T-helper 2 cell (primary cell): ENCODE data around the gene COP1.

ENCODE experiments used
- DNase-seq, 5 experiments: peaks; one replicate each; pipeline versions ENCODE4 v3.0.0 to v3.0.0-alpha.2; 2012 to 2022

Gene COP1

DNA sequence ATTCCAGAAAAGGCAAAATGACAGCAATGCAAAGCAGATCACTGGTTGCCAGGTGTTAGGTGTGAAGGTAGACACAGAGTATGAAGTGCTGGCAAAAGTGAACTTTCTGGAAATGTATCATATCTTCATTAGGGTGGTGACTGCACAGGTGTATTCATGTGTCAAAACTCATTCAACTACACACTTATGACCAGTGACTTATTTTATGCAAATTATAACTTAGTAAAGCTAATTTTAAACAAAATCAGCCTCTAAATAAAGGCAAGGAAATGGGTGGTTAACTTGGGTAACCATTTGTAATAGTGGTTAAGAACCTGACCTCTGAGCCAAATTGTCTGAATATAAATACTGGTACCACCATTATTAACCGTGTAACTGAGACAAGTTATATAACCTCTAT lies 7.4 kb downstream of the COP1 start:
- no peak for DNase-seq

- DNase-seq: no peak
Measured at GRCh38 chr1:176198413-176198812, 8.7 kb downstream of the COP1 start.

- peak in 1 of 5 experiments; percentile 10 for DNase-seq
Measured at GRCh38 chr1:176196728-176197127, 10.4 kb downstream of the COP1 start.

GRCh38 chr1:176195547-176195946 lies 11.5 kb downstream of the COP1 start:
- no peak for DNase-seq

DNA sequence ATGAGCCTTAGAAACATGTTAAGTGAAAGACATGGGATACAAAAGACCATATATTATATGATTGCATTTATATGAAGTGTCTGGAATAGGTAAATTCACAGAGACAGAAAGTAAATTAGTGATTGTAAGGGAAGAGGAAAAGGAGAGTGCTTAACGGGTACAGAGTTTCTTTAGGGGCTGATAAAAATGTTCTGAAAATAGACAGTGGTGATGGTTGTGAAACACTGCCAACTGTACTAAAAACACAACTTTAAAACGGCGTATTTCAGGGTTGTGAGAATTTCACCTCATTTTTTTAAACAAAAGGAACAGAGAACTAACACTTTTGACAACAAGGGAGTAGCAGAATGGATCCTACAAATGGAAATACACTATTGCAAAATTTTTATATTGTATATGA lies 13.4 kb downstream of the COP1 start:
- no peak for DNase-seq

- DNase-seq: peak in 1 of 5 experiments; percentile 27
Measured at GRCh38 chr1:176193023-176193422, 14.1 kb downstream of the COP1 start.

DNA sequence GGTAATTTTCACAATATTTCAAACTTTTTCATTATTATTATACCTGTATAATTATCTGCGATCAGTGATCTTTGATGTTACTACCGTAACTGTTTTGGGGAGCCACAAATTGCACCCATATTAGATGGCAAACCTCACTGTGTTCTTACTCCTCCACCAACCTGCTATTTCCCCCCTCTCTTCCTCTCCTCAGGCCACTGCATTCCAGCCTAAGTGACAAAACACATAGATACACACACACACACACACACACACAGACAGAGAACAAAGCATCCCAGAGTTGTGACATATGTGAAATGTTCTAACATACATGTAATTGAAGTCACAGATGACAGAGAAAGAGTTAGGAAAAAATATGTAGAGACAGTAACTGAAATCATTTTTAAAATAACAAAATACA lies 18.5 kb downstream of the COP1 start:
- no peak for DNase-seq

- no peak for DNase-seq
Measured at GRCh38 chr1:176187001-176187400, 20.1 kb downstream of the COP1 start.

GRCh38 chr1:176183618-176184017 lies 23.5 kb downstream of the COP1 start:
- DNase-seq: no peak

- no peak for DNase-seq
Measured at GRCh38 chr1:176178316-176178715, 28.8 kb downstream of the COP1 start.

GRCh38 chr1:176177764-176178163 lies 29.3 kb downstream of the COP1 start:
- DNase-seq: peak in 1 of 5 experiments; percentile 54

GRCh38 chr1:176174108-176174507 lies 33.0 kb downstream of the COP1 start:
- no peak for DNase-seq

GRCh38 chr1:176172215-176172614 lies 34.9 kb downstream of the COP1 start:
- no peak for DNase-seq

DNA sequence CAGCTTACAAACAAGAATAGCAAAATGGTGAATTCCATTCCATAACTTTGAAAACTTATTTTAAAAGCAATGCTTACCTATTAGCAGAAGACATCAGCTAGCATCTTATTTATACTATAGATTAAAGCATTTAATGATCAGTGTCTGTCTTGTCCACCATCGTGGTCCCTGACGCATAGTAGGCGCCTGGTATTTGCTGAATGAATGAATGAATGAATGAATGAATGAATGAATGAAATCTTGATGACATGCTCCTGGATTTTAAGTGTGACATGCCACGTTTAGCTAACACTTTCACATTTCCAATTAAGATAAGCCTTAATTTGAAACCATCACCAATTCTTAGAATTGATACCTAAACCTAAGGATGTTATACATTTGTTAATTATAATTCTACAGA lies 39.9 kb downstream of the COP1 start:
- DNase-seq: no peak

DNA sequence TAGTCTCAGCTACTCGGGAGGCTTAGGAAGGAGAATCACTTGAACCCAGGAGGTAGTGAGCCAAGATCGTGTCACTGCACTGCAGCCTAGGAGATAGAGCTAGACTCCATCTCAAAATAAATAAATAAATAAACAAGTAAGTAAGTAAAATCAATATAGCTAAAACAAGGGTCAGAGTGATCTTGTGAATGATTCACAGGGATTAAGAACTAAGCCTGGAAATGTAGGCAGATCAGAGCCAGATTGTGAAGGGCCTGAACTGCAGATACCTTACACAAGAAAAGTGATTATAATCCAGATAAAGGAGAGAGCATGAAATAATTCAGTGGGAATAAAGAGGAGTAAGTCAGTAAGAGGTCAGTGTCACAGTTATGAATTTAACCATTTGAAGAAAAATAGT lies 41.5 kb downstream of the COP1 start:
- DNase-seq: no peak

DNA sequence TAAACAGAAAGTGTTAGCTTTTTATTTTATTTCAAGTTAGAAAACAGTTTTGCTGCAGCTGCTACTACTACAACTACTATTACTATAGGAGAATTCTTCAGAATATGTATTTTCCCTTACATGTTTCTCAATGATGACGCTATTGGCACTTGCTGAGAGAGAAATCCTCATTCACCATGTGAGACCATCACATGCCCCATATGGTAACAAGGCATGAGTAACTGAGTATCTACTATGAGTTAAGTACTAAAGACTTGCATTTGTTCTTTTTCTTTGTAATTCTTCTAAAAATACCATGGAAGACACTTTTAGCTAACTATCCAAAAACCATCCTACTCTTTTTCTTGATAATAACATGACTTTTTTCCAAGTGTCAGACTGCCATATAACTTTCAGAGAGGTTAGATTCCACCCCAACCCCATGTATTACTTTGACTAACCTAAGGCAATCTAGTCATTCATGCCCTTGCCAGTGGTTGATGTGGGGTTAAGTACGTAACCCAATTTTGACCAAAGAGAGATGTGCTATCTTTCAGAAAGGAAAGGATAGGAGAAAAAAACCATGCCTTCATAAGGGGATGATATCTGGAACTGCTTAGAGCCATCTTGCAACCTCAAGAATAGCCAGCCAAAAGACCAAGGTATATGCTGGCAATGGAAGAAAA lies 42.9 kb downstream of the COP1 start:
- peak in 1 of 5 experiments; percentile 81 for DNase-seq

DNA sequence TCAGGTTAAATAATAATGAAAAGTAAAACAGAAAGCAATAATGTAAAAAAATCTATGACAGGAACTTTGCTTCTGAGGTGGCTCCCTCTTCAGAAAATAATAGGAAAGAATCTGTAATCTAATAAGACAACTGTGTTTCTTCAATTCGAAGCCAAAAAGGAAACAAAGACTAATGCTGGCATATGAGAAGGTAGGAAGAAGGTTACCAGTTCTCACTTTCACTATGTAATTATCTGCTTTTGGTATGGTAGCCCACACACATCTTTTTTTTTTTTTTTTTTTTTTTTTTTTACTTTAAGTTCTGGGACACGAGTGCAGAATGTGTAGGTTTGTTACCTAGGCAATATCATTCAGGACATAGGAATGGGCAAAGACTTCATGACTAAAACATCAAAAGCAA lies 47.1 kb downstream of the COP1 start:
- DNase-seq: peak in 1 of 5 experiments; percentile 50

- peak in 1 of 5 experiments; percentile 9 for DNase-seq
Measured at GRCh38 chr1:176157995-176158394, 49.1 kb downstream of the COP1 start.

DNA sequence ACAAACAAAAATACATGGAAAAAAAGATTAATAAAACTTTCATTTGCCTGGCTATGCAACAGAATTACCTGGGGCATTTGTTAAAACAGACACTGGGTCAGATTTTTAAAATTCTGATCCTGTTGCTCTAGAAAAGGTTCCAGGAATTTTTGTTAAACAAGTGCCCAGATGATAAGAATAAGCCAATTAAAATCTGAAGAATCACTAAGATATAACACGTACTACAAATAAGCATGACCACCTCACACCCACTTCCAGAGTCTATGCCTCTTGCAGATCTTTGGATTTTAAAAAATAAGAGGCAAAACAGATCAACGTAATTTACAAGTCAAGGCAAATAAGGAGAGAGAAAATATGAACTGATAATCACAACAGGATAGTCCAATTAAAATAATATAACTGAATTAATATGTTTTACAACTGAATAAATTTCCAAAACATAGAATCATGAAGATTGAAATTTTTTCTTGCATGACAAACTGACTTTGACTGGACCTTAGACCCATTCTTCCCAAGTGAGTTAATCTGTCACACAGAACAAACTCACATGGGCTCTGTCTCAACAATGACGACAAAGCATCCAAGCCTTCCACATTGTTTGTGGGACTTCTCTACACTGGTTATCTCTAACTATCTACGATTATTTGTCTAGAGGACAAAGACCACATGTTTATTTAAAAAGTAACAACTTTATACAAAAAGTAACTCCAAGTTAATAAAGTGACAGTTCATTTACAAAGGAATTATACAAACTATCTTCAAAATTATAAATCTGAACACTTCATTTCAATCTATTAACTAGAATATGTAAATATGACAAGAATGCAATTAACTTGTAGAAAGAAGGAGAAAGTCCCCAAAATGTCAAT lies 56.9 kb downstream of the COP1 start:
- no peak for DNase-seq

GRCh38 chr1:176144526-176144925 lies 62.6 kb downstream of the COP1 start:
- DNase-seq: no peak

- DNase-seq: no peak
Measured at GRCh38 chr1:176142973-176143372, 64.1 kb downstream of the COP1 start.

GRCh38 chr1:176141449-176141848 lies 65.6 kb downstream of the COP1 start:
- DNase-seq: no peak

DNA sequence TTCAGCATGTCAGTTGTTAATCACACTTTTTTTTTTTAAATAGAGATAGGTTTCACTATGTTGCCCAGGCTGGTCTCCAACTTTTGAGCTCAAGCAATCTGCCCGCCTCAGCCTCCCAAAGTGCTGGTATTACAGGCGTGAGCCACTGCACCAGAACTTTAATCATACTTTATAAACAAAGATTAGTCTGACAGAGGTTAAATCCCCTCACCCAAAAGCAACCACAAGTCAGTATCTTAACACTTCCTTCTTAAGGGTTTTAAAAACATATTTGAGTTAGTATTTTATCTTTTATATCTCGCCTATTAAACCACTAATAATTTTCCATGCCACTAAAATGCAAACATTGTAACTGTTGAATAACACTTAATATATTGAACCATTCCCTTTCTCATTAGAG lies 70.2 kb downstream of the COP1 start:
- DNase-seq: no peak

DNA sequence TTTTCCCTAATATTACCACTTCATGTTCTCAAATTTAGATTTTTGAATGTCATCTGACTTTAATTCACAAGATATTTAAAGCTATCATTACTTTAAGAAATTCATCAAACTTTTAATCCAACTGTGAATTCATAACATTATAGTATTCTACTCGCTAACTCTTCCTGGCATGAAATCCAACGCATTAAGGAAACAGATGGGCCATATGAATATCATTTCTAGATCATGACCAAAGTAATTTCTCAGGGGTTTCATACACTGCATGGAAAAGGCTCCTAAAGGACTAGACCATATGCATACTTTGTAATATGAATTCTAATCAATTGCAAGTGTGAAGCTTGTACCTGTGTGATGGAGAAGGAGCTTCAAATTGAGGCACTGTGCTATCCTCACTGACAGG lies 72.4 kb downstream of the COP1 start:
- no peak for DNase-seq
